ENCODE results near the gene PLCG1. TPM values are rescaled to one million over a fixed set of nuclear protein-coding genes. Genes with fewer than 3 reads are reported as not detected.

PLCG1 gene
- total RNA-seq, 1 donor from 2014 or later: 460 TPM

- intact Hi-C loops (cut with micrococcal nuclease): no loop called here
Measured at GRCh38 chr20:41141153-41141815, 3.9 kb downstream of the PLCG1 start.

GRCh38 chr20:41142245-41142644 is 4.9 kb downstream of the PLCG1 start:
- intact Hi-C loops (cut with micrococcal nuclease): no loop called here

GRCh38 chr20:41142919-41143318 is 5.6 kb downstream of the PLCG1 start:
- intact Hi-C loops (cut with micrococcal nuclease): no loop called here

GRCh38 chr20:41143354-41143753 is 6.0 kb downstream of the PLCG1 start:
- intact Hi-C loops (cut with micrococcal nuclease): no loop called here

- intact Hi-C loops (cut with micrococcal nuclease): no loop called here
Measured at GRCh38 chr20:41145317-41145716, 8.0 kb downstream of the PLCG1 start.

GRCh38 chr20:41145821-41146620 is 8.7 kb downstream of the PLCG1 start:
- intact Hi-C loops (cut with micrococcal nuclease): no loop called here

DNA sequence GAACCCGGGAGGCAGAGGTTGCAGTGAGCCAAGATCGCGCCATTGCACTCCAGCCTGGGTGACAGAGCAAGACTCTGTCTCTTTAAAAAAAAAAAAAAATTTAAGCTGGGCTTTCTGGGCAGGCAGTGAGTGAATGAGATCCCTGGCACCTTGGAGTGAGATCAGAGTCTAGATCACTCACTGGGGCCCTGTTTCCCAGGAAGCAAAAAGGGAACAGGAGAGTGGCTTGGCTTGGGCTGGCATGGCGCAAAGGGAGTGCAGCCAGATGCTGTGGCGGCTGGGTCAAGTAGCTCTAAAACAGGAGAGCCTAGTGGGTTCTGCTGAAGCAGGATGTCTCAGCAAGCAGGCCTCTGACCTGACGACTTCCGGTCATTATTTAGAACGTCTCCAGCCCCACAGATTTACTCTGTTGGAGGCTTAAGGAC is 10.4 kb downstream of the PLCG1 start:
- intact Hi-C loops (cut with micrococcal nuclease): no loop called here

DNA sequence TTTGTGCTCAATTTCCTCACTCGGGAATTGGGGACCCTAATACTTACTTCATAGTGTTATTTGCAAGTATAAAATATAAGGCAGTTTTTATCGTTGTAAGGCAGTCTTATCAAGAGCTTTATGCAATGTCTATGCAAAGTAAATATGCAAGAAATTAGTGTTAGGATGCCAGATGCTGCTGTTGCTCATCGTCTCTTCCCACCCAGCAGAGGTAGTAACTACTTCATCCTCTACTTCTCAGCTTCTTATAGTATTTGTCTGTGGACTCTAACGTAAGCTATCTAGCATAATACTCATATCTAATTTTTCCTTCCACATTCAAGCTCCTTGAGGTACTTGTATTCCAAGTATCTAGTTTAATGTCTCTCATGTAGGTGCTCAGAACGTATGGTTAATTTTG is 11.6 kb downstream of the PLCG1 start:
- intact Hi-C loops (cut with micrococcal nuclease): loop anchor here (1.0 kb wide), 1 partner anchor 8 kb away; no protein-coding TSS in a partner anchor

- intact Hi-C loops (cut with micrococcal nuclease): no loop called here
Measured at GRCh38 chr20:41150664-41151063, 13.3 kb downstream of the PLCG1 start.

DNA sequence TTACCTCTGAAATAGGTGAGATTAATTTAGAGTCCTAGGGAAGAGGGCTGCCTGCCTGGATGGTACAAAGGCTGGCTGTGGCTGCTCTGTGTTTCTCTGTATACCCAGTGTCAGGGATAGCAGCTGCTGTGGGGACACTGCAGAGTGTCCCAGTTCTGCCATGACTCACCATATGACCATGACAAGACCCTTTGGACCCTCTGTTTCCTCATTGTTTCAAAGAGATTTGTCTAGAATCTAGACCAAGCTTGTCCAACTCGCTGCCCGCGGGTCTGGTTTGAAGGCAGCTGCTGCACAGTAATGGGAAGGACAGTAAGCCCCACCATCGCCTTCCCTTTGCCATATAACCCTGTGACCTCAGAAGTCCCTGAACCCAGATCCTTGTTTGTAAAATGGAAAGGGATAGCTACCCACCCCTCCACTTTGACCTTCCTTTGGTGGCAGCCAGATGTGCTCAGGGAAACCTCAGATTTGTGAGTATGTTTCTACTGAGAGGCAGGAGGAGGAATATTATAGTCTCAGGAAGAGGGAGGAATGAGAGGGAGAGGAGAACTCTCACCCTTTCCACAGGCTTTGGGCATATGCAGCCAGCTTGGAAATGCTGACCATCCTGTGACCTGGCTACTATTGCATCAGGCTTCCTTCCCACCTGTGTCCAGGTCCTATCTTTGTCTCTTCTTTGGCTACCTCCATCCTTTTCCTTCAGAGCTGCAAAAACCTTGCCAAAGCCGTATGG is 14.0 kb downstream of the PLCG1 start:
- intact Hi-C loops (cut with micrococcal nuclease): no loop called here

DNA sequence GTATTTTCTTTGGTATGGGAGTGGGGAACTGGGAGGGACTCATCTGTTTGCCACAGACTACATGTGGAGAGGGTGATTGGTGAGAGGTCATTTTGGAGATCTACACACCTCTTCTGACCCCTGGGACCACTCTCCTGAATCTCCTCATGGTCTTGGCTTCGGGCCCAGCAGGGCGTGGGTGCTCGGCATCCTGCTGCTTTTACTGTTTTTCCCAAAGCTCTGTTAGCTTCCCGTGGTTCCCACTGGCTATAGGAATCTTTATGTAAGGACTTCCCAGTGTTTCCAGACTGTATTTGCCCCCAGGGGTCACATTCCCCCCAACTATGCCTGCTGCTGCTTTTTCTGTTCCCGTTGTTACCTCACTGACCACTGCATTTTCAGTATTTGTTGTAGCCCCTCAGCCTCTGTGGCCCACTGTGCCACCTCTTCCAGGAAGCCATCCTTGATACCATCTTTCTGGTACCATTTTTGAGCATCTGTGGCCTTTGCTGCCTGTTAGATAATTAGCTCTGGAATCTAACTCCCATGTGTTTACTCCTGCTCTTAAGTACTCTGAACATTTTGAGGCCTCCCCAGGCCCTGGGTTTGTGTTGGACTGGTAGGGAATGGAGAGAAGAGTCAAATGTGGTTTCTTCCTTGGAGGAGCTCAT is 14.9 kb downstream of the PLCG1 start:
- intact Hi-C loops (cut with micrococcal nuclease): no loop called here

- intact Hi-C loops (cut with micrococcal nuclease): loop anchor here (5.0 kb wide), 2 partner anchors 78 to 463 kb away; partner anchors contain the start of gene CHD6
Measured at GRCh38 chr20:41154436-41155176, 17.3 kb downstream of the PLCG1 start.

DNA sequence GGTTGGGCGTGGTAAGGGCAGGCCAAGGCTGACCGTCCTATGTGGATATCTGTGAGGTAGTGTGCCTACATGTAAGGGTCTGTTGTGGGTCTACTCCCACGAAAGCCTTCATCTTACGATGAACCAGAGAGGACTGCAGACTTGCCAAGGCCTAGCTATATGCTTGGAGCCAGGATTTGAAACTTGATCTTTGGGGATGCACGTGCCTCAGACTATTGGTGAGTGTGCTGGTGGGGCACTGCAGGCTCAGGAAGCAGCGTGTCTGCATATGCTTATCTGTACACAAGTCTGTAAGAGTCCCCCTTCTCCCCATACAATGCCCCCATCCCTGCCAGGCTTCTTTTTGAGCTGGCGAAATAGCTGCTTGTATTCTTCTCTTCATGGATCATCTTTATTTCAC is 17.9 kb downstream of the PLCG1 start:
- intact Hi-C loops (cut with micrococcal nuclease): loop anchor here (5.0 kb wide), 2 partner anchors 77 to 462 kb away; partner anchors contain the start of gene CHD6

DNA sequence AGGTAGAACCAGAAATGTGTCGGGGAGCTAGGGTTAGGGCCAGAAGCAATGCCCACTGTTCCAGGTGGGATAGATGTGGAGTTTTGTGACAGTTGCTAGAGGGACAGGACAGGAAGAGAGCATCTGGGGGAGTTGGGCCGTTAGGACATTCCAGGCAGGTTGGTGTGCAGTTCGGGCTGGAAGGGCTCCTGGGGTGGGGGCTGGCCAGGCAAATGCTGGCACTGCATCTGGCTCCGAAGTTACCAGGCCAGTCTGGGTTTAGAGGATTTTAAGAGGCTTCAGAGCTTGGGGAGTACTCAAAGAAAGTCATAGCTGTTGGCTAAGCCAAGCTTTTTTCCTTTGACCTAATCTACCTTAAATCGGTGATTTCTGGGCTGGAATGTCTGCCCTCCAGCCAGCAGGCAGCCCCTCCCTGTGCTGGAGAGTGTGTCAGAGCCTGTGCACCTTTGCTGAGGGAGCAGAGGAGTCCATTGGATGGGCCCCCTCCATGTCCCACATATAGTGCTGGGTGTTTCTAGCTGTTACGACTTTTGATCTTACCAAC is 20.8 kb downstream of the PLCG1 start:
- intact Hi-C loops (cut with micrococcal nuclease): loop anchor here (5.0 kb wide), 2 partner anchors 74 to 459 kb away; partner anchors contain the start of gene CHD6

- intact Hi-C loops (cut with micrococcal nuclease): loop anchor here (5.0 kb wide), 2 partner anchors 73 to 458 kb away; partner anchors contain the start of gene CHD6
Measured at GRCh38 chr20:41159547-41159946, 22.2 kb downstream of the PLCG1 start.

DNA sequence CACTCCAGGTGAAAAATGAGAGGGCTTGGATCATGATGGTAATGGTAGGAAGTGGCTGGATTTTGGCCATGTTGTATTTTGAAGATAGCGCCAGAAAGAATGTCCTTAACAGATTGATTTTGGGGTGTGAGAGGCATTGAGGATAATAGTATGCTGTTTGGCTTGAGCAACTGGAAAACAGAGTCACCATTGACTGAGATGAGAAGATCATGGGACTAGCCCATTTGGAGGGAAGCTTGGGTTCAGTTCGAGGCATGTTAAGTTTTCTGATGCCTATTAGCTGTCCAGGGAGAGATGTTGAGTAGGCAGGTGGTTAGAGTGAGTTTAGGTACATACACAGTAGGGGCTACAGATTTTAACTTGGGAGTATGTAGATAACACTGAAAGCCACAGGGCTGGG is 23.3 kb downstream of the PLCG1 start:
- intact Hi-C loops (cut with micrococcal nuclease): no loop called here

DNA sequence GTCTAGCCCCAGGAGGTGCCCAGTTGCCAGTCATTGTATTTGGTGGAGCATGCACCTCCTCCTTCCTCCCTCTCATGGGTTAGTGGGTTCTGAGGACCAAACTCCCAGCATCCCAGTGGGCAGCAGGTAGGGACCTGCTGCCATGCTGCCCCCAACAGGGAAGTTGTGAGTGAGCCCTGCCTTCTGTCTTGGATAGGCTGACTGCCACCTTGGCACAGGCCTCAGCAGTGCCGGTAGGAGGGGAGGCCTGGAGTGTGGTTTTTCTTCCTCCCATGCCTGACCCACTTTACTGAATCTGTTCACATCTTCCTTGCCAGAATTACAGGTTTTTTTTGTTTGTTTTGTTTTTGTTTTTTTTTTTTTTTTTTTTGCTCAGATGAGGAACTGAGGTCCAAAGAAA is 24.5 kb downstream of the PLCG1 start:
- intact Hi-C loops (cut with micrococcal nuclease): no loop called here

DNA sequence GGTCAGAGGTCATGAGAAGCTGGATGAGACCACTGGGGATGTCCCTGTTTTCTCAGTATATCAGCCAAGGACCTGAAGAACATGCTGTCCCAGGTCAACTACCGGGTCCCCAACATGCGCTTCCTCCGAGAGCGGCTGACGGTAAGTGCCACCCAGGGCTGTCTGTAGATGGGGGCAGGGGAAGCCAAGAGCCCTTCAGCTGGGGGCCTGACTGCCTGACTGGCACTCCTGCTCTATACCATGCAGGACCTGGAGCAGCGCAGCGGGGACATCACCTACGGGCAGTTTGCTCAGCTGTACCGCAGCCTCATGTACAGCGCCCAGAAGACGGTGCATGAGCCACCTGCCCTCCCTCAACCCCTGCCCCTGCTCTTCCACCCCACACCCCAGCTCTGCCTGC is 25.1 kb downstream of the PLCG1 start:
- intact Hi-C loops (cut with micrococcal nuclease): no loop called here

- intact Hi-C loops (cut with micrococcal nuclease): no loop called here
Measured at GRCh38 chr20:41163821-41164220, 26.5 kb downstream of the PLCG1 start.

All from T-helper 1 cell treated with Interleukin-12 subunit alpha and Interleukin-12 subunit beta and Interleukin-4 antibody, amounts not matched to agents 30 ng/mL and 1 ng/mL, for 36 hours (primary cell).